Activated CD8-positive, alpha-beta memory T cell treated with anti-CD3 and anti-CD28 coated beads, Interleukin-2, amount 50 U/mL, for 4 hours (primary cell): ENCODE data around the gene LMO7.
"Not testable (repeated sequence)": the region's sequence is repeated elsewhere in the genome, so short reads cannot be mapped to it uniquely, and the experiment has no call there.

ENCODE experiments used
- DNase-seq: peaks from one replicate; pipeline ENCODE4 v3.0.0-alpha.2; 2020

LMO7 gene

DNA sequence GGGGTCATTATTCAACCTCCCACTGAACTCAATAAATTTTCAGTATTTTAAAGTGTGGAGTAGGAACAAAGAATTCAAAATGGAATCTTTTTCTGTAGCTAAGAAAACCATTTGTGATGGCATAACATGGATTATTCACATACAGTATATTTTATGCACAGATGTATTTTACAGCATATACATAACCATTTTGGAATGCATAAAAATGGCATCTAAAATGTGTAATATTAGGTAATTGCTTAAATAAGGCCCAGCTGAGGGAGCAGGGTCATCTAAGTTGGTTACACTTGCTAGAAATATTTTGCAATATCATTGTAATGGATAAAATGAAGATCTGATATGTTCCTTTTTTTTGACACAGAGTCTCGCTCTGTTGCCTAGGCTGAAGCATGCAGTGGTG, 146.9 kb downstream of the LMO7 start:
- DNase-seq = no peak

DNA sequence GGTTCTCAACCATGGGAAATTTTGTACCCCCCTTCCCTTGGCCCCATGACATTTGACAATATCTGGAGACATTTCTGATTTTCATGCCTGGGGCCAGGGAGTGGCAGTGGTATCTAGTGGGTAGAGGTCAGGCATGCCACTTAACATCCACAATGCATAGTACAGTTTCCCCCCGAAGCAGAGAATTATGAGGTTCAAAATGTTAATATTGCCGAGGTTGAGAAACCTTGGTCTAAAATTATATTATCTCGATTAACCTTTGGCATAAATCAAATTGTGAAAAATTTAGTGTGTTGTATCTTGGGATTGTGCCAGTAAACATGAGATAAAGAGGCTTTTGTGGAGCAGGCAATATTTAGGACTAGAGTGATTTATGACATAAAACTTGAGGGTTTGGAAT, 147.9 kb downstream of the LMO7 start:
- no peak for DNase-seq

DNA sequence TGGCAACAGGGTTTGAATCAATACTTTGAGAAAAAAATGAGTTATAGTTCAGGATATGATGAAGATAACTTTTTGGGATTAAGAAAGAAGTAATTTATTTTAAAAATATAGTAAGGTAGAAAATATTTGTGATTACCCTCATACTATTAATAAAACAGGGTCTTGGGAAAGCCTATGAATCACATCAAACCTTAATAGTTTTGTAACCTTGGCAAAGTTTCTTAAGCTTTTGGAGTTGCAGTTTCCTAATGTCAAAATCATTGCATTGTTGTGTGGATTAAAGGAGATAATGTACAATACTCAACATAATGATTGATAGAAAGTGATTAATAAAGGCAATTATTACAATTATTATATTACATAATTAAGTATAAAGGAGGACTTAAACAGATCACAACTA, 149.0 kb downstream of the LMO7 start:
- no peak for DNase-seq

DNA sequence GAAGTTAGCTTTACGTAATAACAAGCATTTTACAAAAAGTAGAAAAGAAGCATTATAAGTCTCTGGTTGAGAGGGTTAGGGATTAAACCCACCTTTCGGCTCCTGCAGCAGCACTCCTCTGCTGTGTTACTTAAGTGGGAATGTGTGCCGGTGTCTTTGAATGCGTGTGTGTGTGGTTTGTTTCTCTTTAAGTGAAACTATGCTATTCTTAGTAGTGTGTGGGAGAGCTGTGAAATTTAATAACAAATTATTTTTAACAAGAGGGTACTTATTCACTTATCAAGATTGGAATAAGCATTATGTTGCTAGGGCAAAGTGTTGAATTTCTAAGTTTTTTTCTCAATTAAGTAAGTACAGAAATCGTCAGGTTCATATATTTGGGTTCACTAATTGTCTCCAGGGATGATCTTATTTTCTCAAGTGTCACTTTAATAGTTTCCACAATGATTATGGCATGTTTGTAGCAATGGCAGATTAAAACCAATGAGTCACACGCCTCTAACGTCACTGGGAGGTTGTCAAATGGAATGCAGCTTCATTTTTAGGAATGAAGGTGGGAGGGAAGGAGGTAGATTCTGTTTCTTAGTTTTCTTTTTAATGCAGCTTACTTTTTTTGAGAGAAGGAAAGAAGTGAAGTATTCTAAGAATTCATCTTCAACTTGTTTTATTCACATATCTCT, 151.3 kb downstream of the LMO7 start:
- no peak for DNase-seq

DNA sequence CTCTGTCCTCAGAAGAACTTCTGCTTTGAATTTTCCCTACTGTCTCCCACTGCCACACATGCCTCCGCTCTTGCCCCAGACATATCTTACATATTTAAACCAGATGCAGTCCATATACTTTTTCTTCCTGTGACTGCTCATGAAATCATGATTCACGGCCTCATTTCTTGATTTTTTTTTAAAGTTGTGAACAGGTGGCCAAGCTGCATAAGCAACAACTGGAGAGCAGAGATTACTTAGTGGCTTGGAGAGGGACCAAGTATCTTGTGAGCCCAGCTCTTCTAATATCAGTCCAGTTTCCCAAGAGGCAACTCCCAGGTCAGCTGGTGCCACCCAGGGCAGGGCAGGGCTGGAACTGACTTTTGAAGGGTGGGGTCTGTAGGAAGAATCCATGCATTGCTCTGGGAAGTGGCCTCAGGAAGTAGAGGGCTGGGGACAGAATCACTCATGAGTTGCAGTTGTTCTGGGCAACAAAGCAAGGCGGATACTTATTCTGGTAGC, 152.4 kb downstream of the LMO7 start:
- DNase-seq = no peak

DNA sequence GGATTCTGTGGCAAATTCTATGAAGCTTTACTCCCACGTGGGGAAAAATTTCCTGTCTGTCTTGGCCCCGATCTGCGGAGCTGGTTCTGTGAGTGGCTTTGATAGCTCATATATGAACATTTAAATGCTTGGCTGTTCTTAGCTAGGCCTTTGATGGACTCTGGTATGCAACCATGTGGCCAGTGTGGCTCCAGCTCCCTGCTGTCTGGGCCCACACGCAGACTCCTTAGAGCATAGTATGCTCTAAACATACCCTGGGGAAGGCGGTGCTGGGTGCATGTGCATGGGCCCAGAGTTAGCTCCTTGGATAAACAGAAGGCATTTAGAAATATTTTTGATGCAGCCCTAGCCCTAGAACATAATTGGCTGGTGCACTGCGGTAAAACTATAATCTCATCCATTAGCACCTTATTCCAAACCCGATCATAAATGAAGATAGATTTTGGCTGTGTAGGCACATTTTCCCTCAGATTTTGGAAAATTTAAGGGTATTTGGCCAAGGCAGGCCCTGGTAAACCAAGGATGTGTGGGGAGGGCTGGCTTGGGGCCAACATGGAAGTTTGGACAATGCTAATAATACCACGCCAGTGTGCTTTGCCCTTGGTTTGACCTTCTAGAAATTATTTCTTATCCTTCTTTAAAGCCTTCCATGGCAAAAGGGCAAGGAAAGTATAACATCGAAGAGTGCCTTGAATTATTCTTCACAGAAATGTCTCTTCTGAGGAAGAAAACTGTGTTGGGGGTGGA, 153.5 kb downstream of the LMO7 start:
- no peak for DNase-seq

DNA sequence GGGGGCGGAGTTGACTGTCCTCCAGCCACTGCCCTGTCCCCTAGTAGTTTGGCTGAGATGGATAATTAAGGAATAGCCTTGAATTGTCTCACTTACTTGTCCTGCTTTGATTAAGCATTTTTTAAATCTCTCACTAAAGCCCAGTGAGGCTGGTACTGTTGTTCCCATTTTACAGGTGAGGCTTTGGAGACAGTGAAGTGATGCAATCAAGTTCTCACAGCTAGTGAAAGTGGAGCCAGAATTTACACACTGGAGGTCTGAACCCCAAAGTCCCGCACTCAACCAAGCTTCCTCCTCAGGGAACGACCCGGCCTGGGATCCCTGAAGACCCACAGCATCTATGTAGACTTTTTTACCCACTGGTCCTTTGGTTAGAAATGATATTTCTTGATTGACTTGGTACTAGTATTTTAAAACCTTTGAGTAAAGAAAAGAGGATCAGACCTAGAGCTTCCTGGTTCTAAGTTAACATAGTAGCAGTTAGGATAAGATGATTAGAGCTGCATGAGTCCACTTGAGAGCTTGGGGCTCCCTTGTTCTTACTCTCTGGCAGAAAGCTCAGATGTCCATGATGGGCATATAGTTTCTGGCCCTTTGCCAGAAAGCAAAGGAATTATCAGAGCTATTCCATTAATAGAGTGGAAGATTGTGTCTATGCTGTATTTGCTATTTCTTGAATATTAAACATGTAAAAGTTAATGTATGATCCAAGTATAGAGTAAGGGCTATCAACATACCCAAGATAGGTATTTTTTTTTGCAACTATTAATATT, 154.3 kb downstream of the LMO7 start:
- no peak for DNase-seq

DNA sequence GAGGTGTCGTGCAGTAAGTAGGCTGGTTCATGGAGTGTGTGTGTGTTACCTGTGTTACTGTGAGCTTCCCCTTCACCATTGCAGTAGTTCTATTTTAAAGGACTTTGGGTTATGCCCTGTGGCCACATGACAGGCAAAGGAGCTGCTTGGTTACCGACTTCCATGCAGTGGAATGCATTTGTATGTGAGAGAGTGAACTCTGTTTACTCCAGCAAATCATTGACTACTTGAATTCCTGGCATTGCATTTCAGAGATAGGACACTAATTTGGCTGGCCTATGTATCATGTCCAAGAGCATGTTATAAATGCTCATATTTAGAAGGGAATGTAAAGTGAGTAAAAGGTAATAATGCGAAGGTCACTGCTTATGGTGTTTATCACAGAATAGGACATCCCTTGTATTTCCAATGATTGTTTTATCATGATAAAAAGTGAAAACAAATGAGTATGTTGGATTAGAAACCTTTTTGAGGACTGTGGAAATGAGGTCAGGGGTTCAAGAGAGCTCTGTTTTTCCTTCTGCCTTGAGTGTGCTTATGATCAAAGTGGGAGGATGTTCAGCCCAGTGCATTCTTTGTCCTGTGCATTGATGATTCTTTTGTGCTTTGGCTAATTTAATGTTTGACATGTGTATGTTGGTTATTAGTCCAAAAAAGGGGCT, 156.5 kb downstream of the LMO7 start:
- no peak for DNase-seq

DNA sequence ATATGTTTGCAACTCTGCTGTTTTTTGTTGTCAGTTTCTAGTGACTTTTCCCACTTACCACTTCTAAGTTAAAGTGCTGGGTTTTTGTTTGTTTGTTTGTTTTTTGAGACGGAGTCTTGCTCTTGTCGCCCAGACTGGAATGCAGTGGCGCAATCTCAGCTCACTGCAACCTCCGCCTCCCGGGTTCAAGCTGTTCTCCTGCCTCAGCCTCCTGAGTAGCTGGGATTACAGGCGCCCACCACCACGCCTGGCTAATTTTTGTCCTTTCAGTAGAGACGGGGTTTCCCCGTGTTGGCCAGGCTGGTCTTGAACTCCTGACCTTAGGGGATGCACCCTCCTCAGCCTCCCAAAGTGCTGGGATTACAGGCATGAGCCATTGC, 157.0 kb downstream of the LMO7 start:
- not testable (repeated sequence) for DNase-seq

DNA sequence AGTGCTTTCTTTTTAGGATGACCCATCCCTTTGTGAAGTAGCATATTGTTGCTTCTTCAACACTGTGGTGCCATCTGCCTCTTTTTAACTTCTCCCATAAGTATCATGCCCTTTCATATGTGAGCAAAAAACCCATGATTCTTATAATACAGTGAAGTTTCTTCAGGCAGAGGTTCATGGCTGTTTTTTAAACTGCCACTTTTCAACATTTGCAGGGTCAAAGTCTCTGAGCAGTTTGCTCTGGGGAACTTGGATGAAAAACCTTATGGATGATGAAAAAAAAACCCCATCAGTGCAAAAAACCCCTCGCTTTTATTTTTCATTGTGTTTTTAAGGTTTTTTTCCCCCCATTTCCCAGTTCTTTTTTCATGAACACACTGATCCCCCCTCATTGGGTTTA, 158.5 kb downstream of the LMO7 start:
- no peak for DNase-seq

DNA sequence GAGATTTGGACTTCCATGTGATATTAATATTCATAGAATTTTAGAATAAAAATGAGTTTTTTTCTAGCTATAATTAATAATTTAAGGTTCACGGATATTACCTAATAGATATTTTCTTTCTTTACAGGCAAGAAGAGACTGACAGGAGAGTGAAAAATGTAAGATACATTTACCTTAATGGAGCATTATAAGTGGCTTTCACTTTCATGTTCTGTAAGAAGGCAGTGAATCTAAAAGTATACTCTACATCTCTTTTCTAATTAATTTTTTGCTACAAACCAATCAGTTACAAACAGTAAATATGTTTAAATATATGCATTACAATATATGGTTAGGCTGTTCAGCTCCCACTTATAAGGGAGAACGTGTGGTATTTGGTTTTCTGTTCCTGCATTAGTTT, 159.1 kb downstream of the LMO7 start:
- no peak for DNase-seq

DNA sequence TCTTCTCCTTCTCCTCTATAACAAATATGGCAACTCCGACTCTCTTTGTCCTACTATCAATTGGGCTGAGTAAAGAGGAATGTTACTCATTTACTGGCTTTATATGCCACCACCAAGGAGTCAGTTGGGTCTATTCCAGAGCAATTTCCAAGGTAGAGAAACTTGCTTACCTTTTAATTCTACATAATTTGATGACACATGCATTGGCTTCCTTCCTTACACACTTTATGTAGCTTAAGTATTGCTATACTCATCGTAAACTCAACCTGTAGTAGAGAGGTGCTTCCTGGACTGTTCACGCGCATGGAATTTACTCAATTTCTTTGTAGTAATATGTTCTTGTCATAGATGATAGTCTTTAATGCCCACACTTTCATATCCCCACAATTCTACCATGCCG, 160.7 kb downstream of the LMO7 start:
- DNase-seq = no peak

DNA sequence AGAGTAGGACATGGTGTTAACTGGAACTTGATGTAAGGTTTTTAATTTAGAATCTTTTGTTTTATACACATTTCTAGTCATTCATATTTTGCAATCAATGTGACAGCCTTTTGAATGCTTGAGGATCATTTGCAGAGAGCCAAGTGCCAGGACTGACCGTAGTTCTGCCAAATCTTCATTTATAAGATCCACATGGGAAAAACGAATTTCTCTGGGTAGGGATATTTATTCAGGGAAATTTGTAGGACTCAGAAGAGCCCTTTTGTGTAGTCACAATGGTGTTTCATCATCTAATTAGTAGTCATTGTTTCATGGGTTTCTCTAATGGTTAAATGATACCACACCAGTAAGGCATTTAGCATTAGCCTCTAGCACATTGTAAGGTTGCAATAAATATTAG, 161.1 kb downstream of the LMO7 start:
- no peak for DNase-seq

DNA sequence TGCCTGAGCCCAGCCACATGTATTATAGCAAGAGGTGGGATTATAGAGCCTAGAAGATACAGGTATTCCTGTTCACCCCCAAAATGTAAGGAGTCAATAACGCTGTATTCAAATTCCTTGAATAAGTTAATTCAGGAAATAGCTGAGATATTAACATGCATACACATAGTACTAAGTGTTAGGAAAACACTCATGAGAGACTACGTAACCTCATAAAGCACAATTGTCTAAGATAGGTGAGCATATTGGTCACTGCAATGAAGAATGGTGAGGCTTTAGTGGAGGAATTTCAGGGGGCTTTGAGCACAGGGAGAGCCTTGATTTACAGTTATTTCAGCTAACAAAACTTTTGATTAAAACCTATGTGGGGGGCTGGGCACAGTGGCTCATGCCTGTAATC, 161.6 kb downstream of the LMO7 start:
- DNase-seq = no peak

DNA sequence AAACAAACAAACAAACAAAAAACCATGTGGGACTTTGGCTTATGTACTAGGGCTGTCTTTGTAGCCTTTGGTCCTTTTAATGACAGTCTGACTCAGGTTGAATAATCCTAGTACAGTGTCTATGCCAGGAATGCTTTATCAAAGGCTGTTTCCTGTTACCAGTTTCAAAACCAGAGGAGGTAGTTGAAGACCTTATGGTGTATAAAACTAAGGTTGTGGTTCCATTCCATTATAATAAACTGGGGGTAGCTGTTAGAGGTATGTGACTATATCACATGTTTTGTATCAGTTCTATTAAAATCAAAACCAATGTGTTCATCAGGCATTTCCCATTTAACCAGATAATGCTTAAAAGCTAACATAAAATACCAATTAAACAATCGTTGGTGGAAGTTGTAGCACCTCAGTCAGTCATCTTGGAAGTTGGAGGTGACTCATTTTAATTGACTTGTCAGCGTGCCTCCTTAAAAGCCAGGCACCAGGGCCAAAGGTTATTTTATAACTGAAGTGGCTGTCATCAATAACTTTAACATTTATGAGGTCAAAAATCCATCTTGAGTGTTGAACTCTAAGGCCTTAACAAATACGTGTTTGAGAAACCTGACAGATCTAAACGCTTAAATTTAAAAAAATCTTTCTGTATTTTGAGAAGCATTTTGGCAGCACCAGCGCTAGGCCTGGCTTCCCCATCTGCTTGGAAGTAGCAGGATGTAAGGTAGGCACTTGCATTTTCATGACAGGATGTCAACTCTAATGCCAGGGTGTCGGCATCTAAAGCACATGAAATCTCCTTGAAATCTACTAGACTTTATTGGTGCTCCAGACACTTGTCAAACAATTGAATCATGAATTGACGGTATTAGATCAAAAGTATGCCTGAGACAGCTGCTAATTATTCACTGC, 162.5 kb downstream of the LMO7 start:
- DNase-seq = no peak

DNA sequence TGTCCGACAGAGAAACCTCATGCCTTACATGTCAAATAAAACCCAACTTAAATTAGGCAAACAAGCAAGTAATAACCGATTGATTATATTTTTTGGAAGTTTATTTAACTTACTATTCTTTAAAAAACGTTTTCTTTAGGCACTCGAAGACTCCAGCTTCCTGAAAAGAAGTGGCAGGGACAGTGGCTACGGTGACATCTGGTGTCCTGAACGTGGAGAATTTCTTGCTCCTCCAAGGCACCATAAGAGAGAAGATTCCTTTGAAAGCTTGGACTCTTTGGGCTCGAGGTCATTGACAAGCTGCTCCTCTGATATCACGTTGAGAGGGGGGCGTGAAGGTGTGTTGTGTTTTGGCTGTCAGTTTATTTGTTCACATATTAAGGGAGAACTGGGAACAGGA, 164.4 kb downstream of the LMO7 start:
- no peak for DNase-seq

DNA sequence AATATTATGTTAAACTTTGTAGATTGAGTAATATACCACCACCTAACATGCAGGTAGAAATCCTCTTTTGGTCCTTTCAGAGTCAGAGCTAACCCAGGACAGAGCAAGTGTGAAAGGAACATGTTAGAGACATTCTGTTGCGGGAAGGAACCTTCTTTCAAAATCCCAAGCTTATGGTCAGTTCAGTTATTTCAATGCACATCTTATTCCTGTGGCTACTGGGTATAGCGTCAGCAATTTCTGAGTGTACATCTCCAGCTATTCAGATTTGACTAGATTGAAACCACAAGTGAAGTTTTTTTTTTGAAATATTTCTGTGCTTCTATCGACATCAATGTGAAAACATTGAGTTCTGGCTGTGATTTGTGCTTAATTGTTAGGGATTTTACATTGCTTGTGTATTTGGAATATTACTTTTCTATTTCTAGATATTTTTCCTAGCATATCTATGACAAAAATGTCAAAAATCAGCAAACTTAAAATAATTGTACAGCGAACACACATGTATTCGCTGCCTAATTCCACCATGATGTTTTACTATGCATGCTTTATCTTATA, 165.3 kb downstream of the LMO7 start:
- no peak for DNase-seq

DNA sequence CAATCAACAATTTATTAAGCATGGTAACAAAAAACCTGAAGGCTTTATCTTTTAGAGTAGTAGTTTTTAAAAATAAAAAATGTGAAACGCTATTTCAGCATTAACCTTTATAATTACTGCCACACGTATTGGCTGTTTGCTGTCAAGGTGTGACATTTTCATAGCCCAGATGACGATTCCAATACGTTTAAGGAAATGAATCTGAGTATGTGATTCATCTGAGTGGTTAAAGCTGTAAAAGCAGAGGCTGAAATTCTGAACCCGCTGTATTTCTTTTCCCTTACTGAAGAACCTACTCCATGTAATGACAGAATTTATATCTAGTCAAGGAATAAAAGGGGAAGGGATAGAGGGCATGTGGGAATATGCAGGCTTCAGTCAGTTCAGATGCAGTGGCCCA, 166.0 kb downstream of the LMO7 start:
- no peak for DNase-seq

DNA sequence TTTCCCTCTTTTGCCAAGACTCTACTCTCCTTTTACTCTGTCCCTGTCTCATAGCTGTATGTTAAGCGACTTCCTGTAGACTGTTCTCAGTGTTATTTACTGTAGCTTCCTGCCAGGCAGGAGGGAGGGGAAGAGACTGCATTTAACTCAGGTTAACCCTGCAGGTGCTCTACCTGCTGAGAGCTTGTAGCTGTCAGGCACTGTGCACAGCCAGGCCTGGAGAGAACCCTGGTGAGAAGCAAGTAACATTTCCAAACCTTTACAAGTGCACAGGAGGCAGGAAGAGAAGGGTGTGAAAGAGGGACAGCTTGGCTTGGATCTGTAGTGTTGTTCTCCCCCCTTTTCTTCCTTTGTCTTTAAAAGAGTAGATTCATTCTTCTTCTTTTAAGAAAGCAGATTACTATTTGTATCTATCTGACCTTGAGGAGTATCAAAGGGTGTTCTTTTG, 167.1 kb downstream of the LMO7 start:
- no peak for DNase-seq

DNA sequence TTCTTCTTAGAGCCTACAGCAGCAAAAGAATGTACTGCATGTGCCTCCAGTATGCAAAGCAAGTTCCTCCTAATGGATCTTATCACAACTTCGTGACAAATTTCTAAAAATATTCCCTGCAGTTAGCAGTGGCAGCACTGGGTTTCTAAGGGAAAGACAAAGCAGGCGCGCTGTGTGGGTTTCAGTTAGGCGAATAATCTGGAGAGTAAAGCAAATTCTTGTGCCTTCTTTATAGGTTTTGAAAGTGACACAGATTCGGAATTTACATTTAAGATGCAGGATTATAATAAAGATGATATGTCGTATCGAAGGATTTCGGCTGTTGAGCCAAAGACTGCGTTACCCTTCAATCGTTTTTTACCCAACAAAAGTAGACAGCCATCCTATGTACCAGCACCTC, 167.9 kb downstream of the LMO7 start:
- DNase-seq = no peak

DNA sequence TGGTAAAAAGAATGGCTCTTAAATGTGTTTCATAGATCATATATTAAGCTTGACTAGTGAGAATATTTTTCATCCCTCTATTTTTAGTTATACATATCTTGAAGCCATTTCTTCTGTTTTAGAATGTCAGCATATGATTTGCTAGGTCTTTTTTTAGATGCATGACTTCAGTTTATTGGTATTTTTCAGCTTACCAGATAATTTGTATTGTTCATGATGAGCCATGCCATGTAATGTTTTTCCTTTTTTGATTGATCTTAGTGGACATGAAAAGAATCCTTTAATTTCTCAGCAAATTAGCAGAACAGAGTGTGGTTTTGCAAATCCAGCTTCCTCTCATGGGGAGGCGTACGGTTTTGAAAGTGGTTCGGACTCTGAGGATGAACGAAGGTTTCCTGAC, 168.5 kb downstream of the LMO7 start:
- no peak for DNase-seq

DNA sequence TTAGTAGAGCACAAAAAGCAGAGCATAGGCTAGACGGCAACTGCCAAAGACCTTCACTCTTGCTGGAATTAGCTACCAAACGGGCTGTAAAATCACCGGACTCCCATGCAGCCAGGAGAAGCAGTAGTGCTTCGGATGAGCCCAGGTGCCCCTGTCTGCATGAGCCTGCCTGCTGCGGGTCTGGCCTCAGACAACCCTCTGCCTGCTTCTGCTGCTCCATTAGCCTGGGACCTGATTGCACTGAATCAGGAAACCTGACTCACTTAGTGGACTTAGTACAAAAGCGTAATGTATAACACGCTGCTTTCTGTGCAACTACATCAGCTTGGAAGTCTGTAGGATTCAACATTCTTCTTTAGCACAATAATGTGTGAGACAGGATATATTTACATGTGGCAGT, 170.0 kb downstream of the LMO7 start:
- DNase-seq = no peak
